Stomach (tissue), 4 donors: ENCODE measurements around the gene DPP6.

Experiments used
- EP300 ChIP-seq: sonication (generic); formaldehyde crosslinking; IDR thresholded peaks from one replicate; pipeline ENCODE4 v1.6.1; 2017; ENCODE audit warnings: antibody characterized with exemption
- POLR2A ChIP-seq, 4 donors: fragments of 450-650 bp; IDR thresholded peaks; one replicate each; pipeline ENCODE4 v1.6.1; 2016; ENCODE audit warnings: antibody characterized with exemption in 4 of 4, control low read depth in 2 of 4, mild to moderate bottlenecking in 1 of 4, moderate library complexity in 1 of 4
- POLR2AphosphoS5 ChIP-seq, 3 donors: sonication (generic); formaldehyde crosslinking; IDR thresholded peaks; one replicate each; pipeline ENCODE4 v1.6.1; 2016; ENCODE audit warnings: antibody characterized with exemption in 3 of 3
- TF ChIP-seq, protein P1 (sequence below), 7 experiments: fragments of 450-650 bp in 4 of 7; fragments of 200-600 bp in 3 of 7; sonication (generic) in 3 of 7; IDR thresholded peaks; one replicate each; pipeline ENCODE4 v1.5.1; 2016 to 2019; ENCODE audit warnings: antibody characterized with exemption in 7 of 7, control low read depth in 2 of 7, mild to moderate bottlenecking in 1 of 7

DNA sequence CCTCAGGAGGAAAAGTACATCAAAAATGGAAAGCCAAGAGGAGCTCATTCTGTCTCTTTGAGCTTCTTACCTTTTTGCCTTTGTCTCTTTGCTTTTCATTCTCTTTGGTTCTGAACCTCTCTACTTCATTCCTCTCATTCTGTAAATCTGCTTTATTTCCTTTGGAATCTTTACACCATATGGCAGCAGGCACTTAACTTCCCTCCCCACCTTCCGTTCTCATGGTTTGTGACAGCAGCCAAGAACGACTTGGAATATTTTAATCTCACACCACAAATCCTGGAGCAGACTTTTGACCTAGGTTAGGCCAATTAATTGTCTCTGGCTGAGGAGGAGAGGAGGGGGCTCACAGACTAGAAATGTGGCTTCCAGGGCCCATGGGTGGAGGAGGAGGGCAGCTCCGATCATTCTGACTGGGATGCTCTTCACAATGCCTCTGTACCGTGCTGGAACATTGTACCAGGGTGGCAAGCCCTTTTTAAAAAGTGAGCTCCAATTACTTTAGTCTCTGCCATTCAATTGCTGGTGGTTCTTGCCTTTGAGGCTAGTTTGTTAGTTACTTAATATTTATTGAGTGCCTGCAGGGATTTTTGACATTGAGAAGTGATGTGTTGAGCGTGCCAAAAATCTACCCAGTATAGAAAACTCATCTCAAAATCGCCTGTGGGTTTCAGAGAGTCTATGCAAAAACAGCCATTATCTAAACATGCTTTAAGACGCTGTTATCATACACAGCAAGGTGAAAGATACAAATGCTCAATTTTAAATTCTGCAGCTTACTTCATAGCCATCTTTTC lies 386.6 kb downstream of the DPP6 start:
- TF ChIP-seq, protein P1, sequence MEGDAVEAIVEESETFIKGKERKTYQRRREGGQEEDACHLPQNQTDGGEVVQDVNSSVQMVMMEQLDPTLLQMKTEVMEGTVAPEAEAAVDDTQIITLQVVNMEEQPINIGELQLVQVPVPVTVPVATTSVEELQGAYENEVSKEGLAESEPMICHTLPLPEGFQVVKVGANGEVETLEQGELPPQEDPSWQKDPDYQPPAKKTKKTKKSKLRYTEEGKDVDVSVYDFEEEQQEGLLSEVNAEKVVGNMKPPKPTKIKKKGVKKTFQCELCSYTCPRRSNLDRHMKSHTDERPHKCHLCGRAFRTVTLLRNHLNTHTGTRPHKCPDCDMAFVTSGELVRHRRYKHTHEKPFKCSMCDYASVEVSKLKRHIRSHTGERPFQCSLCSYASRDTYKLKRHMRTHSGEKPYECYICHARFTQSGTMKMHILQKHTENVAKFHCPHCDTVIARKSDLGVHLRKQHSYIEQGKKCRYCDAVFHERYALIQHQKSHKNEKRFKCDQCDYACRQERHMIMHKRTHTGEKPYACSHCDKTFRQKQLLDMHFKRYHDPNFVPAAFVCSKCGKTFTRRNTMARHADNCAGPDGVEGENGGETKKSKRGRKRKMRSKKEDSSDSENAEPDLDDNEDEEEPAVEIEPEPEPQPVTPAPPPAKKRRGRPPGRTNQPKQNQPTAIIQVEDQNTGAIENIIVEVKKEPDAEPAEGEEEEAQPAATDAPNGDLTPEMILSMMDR (IDR thresholded peaks at IDR 0.05): no peak
- TF ChIP-seq POLR2AphosphoS5 (IDR thresholded peaks at IDR 0.05): no peak
- TF ChIP-seq POLR2A (IDR thresholded peaks at IDR 0.05): no peak
- TF ChIP-seq EP300: no peak
